ENCODE measurements around the gene MED19.
A peak's percentile ranks its signal among the peaks of the same experiment; 100 is the strongest.

DNA sequence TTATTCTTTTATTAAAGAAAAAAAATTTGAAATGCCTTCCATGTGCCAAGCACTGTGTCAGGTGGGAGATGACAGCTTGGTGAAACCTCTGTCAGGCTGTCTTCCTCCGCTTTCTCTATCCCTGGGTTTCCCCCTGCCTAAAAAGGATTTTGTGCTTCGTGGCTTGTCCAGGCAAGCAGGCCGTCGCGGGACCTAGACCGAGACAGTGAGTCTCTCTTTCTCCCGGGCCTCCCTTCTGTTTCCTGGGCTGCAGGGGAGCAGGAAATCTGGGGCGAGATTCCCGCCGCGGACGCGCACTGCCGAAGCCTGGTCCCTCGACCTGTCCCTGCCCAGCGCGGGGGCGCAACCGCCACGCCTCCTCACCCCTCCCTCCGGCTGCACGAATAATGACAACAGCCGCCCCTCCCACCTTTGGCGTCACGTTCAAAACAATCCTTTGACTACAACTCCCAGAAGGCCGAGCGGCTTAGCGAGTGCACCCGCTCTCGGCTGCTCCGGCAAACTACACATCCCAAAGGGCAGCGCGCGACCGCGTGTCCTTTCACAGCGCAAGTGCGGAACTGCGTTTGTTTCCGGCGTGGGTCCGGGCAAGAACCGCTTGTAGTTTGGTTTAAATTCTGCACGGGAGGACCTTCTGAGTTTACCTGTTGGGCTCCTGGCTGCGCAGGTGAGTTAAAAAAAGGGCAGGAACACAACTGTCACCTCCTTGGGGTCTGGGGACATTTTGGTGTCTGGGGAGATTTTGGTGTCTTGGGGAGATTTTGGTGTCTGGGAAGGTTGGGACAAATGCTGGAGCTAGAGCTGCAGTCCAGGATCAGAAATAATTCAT lies 54.6 kb downstream of the MED19 start, which contains the start of gene CLP1:
- TF ChIP-seq POLR2AphosphoS5 (IDR thresholded peaks at IDR 0.05; ENCODE audit: low read depth, low read length) (peak; percentile 84), TAF1 (IDR thresholded peaks at IDR 0.05; ENCODE audit: borderline replicate concordance, insufficient read depth, low read length) (peak; percentile 74; the same call in 1 of the 2 replicates), SIN3A (IDR thresholded peaks at IDR 0.05; ENCODE audit: borderline replicate concordance, insufficient read depth, low read length) (peak; percentile 89; the same call in 1 of the 2 replicates), FOXP2 (optimal IDR thresholded peaks at IDR 0.05; ENCODE audit: borderline replicate concordance, extremely low read depth, extremely low read length, insufficient read depth) (peak; percentile 98)
- TF ChIP-seq, protein P1, sequence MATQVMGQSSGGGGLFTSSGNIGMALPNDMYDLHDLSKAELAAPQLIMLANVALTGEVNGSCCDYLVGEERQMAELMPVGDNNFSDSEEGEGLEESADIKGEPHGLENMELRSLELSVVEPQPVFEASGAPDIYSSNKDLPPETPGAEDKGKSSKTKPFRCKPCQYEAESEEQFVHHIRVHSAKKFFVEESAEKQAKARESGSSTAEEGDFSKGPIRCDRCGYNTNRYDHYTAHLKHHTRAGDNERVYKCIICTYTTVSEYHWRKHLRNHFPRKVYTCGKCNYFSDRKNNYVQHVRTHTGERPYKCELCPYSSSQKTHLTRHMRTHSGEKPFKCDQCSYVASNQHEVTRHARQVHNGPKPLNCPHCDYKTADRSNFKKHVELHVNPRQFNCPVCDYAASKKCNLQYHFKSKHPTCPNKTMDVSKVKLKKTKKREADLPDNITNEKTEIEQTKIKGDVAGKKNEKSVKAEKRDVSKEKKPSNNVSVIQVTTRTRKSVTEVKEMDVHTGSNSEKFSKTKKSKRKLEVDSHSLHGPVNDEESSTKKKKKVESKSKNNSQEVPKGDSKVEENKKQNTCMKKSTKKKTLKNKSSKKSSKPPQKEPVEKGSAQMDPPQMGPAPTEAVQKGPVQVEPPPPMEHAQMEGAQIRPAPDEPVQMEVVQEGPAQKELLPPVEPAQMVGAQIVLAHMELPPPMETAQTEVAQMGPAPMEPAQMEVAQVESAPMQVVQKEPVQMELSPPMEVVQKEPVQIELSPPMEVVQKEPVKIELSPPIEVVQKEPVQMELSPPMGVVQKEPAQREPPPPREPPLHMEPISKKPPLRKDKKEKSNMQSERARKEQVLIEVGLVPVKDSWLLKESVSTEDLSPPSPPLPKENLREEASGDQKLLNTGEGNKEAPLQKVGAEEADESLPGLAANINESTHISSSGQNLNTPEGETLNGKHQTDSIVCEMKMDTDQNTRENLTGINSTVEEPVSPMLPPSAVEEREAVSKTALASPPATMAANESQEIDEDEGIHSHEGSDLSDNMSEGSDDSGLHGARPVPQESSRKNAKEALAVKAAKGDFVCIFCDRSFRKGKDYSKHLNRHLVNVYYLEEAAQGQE (IDR thresholded peaks at IDR 0.05; ENCODE audit: insufficient read depth in 1 of 2, low read depth in 2 of 2, low read length in 2 of 2): 0 out of 4 replicates have a peak, but pooled peaks of 1 of the 2 experiments have one; percentile 14
